Measurements from ENCODE around the gene ARHGAP45. TPM values are rescaled to one million over a fixed set of nuclear protein-coding genes. Genes with fewer than 3 reads are reported as not detected.

The ARHGAP45 gene
- total and polyA plus RNA-seq, 9 of the 15 experiments (the other 6 are each of a cell fraction or from before 2014, with no cell fraction given) = 0.08 to 22.1 (median 4.2) TPM

- TF ChIP-seq ZNF592 (IDR thresholded peaks at IDR 0.05) = no peak
- no peak for TF ChIP-seq EP400 (IDR thresholded peaks at IDR 0.05)
- no peak for TF ChIP-seq ZFP91 (CRISPR knock-in tag; IDR thresholded peaks at IDR 0.05)
- no peak for TF ChIP-seq MLX (CRISPR knock-in tag; conservative IDR thresholded peaks at IDR 0.05)
- no peak for TF ChIP-seq MYBL2 (IDR thresholded peaks at IDR 0.05; ENCODE audit: low read depth)
- TF ChIP-seq MYBL2 (CRISPR knock-in tag; IDR thresholded peaks at IDR 0.05; ENCODE audit: borderline replicate concordance) = no peak
- no peak for TF ChIP-seq THAP7 (CRISPR knock-in tag; IDR thresholded peaks at IDR 0.05)
These were observed 2.0 kb upstream of the ARHGAP45 start (continued) for GRCh38 chr19:1064661-1065605.
